Fibroblast of the aortic adventitia (primary cell): ENCODE results near the gene SERPINB6. TPM values are rescaled to one million over a fixed set of nuclear protein-coding genes. Genes with fewer than 3 reads are reported as not detected.

Experiments used
- DNase-seq: peaks from one replicate; pipeline ENCODE4 v3.0.0-alpha.2; 2010; ENCODE audit warnings: low read depth
- H3K4me3 ChIP-seq: 2 replicates; pipeline ENCODE4 v1.5.1; 2011; ENCODE audit warnings: low read depth, mild to moderate bottlenecking, control low read depth, low read length, moderate library complexity
- total RNA-seq: library from RNA; depleted of rRNA; stranded (reverse); fragments of >200 nt; gene quantifications from 2 replicates; pipeline ENCODE4 v1.2.3, GENCODE V29; 2012; ENCODE audit warnings: low replicate concordance
- TF ChIP-seq, protein P1 (sequence below): IDR thresholded peaks from 2 replicates; pipeline ENCODE4 v1.5.1; 2011; ENCODE audit warnings: mild to moderate bottlenecking, low read length, control low read depth, inconsistent platforms; ENCODE audit not compliant: insufficient read depth

Gene SERPINB6
- total RNA-seq, 1 donor, result 102 TPM

DNA sequence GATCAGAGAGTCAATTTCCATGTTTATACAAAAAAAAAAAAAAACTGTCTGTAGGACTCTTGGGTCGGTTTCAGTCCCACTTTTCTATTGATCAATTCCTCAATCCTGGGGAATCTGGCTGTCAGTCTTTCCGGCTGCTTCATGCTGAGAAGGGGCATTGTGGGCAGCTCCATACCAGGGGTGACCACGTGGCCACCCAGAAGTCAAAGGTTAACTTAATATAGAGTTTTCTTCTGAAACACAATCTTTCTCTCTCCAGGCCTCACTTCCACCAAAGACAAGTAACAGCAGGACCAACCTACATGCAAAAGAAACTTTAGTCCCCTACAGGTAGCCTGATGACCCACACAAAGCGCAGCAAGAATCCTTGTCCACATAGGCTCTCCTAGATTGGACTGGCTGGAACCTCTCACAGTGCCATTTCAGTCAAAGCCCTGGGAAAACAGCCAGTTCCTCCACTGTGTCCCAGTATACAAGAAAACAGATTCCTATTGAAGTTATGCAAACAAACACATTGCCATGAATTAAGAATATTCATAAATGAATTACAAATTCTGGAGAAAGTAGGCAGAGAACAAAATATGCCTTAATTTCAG lies 49.7 kb downstream of the SERPINB6 start:
- no peak overlapping the region for H3K4me3 ChIP-seq
- DNase-seq, result no peak
- TF ChIP-seq, protein P1, sequence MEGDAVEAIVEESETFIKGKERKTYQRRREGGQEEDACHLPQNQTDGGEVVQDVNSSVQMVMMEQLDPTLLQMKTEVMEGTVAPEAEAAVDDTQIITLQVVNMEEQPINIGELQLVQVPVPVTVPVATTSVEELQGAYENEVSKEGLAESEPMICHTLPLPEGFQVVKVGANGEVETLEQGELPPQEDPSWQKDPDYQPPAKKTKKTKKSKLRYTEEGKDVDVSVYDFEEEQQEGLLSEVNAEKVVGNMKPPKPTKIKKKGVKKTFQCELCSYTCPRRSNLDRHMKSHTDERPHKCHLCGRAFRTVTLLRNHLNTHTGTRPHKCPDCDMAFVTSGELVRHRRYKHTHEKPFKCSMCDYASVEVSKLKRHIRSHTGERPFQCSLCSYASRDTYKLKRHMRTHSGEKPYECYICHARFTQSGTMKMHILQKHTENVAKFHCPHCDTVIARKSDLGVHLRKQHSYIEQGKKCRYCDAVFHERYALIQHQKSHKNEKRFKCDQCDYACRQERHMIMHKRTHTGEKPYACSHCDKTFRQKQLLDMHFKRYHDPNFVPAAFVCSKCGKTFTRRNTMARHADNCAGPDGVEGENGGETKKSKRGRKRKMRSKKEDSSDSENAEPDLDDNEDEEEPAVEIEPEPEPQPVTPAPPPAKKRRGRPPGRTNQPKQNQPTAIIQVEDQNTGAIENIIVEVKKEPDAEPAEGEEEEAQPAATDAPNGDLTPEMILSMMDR, result no peak

DNA sequence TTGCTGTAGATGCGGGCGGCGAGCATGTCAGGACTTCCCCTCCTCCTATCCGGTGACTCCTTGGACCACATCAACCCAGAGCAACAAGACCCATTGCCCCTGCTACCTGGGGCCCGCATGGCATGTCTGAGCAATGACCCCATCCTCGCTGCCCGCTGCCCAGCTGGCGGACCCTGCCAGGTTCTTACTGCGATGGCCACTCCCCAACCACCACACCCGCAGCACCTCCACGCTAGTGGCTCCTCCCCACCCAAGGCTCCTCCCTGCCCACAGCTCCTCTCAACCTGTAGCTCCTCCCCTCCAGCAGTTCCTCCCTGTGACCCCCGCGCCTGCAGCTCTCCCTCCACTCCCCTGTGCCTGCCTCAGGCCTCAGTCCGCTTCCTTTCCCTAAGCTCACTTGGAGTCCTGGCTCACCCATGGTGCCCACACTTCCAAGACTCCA lies 50.7 kb downstream of the SERPINB6 start:
- DNase-seq, result no peak
- H3K4me3 ChIP-seq, result no peak overlapping the region
- TF ChIP-seq, protein P1, result no peak

DNA sequence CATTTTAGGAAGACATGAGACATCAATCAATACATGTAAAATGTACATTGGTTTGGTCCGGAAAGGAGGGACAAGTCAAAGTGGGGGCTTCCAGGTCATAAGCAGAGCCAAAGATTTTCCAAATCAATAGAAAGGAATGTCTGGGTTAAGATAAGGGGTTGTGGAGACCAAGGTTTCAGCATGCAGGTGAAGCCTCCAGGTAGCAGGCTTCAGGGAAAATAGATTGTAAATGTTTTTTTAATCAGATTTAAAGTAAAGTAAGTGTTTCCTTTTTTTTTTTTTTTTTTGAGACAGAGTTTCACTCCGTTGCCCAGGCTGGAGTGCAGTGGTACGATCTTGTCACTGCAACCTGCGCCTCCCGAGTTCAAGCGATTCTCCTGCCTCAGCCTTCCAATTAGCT lies 51.5 kb downstream of the SERPINB6 start:
- TF ChIP-seq, protein P1, result no peak
- no peak for DNase-seq
- H3K4me3 ChIP-seq, result no peak overlapping the region

DNA sequence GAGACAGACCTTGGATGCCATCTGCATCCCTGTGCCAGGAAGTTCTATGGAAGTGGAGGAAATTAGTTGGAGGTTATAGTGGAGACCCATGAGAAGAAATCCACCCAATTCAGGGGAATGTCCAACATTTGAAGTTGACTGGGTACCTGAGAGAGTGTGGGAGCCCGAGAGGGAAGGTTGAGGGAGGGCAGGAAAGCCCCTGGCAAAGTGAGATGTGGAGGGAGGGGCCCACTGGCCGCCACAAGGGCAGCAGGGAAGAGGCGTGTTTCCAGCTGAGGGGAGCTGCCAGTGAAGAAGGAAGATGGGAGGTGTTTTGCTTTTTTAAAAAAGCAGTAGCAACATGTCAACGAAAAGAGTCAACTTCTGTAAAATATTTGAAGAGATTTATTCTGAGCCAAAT lies 52.0 kb downstream of the SERPINB6 start:
- TF ChIP-seq, protein P1, result no peak
- no peak overlapping the region for H3K4me3 ChIP-seq
- DNase-seq, result no peak

DNA sequence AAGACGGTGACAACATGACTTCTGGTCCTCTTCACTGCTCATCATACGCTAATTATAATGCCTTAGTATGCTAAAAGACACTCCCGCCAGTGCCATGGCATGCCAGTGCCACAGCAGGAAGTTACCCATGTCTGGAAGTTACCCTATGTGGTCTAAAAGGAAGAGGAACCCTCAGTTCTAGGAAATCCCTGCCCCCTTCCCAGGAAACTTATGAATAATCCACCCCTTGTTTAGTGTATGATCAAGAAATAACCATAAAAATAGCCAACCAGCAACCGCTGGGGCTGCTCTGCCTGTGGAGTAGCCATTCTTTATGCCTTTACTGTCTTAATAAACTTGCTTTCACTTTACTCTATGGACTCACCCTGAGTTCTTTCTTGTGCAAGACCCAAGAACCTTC lies 52.4 kb downstream of the SERPINB6 start:
- TF ChIP-seq, protein P1, result no peak
- DNase-seq, result no peak
- no peak overlapping the region for H3K4me3 ChIP-seq

DNA sequence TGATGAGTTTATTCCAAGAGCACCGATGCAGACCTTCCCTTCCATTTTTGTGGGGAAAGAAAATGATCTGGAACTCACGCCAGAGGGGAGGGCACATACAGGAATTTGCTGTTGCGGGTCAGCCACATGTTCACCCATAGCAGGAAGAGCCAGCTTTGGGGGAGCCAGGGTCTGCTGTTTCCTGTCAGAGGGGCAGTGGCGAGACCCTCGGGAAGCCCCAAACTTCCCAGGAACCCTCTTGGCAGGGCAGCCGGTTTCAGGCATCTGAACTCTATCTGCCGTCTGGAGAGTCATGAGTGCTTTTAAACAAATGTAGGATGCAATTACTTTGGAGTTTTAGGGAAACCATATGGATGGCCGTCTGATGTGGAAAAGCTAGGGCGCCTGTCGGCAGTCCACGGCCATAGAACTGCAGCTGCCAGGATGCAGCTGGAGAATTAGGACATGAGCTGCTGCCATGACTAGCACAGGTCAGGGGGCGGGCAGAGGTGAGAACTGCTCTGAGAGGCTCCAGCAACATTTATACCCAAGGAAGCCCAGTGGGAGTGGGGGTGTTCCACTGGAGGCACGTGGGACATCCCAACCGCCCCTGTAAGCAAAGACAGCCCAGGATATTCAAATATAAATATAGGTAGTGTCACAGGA lies 53.4 kb downstream of the SERPINB6 start:
- H3K4me3 ChIP-seq, result no peak overlapping the region
- DNase-seq, result no peak
- TF ChIP-seq, protein P1, result no peak
